NB4 (cell line): ENCODE data around the gene PODXL.

Experiments
- DNase-seq: peaks from one replicate; pipeline ENCODE4 v3.0.0; 2010; ENCODE audit warnings: low read depth
- H3K4me3 ChIP-seq: one replicate; pipeline ENCODE4 v1.5.1; 2011; ENCODE audit warnings: mild to moderate bottlenecking, low read depth, low read length, moderate library complexity
- MAX ChIP-seq: IDR thresholded peaks from 2 replicates; pipeline ENCODE4 v1.6.1; 2011; ENCODE audit warnings: low read depth, low read length
- MYC ChIP-seq: IDR thresholded peaks from 2 replicates; pipeline ENCODE4 v1.6.1; 2011; ENCODE audit warnings: low read depth, low read length
- POLR2A ChIP-seq: IDR thresholded peaks from 2 replicates; pipeline ENCODE4 v1.6.1; 2011; ENCODE audit warnings: mild to moderate bottlenecking; ENCODE audit not compliant: insufficient read length; ENCODE audit errors: extremely low read depth
- TF ChIP-seq, protein P1 (sequence below): IDR thresholded peaks from one replicate; pipeline ENCODE4 v1.5.1; 2012; ENCODE audit warnings: low read depth, low read length

Gene PODXL

GRCh38 chr7:131529179-131529578, 27.2 kb downstream of the PODXL start:
- DNase-seq: no peak
- TF ChIP-seq POLR2A (no peak), MYC (no peak), MAX (no peak)
- TF ChIP-seq, protein P1, sequence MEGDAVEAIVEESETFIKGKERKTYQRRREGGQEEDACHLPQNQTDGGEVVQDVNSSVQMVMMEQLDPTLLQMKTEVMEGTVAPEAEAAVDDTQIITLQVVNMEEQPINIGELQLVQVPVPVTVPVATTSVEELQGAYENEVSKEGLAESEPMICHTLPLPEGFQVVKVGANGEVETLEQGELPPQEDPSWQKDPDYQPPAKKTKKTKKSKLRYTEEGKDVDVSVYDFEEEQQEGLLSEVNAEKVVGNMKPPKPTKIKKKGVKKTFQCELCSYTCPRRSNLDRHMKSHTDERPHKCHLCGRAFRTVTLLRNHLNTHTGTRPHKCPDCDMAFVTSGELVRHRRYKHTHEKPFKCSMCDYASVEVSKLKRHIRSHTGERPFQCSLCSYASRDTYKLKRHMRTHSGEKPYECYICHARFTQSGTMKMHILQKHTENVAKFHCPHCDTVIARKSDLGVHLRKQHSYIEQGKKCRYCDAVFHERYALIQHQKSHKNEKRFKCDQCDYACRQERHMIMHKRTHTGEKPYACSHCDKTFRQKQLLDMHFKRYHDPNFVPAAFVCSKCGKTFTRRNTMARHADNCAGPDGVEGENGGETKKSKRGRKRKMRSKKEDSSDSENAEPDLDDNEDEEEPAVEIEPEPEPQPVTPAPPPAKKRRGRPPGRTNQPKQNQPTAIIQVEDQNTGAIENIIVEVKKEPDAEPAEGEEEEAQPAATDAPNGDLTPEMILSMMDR: no peak
- no peak overlapping the region for H3K4me3 ChIP-seq

DNA sequence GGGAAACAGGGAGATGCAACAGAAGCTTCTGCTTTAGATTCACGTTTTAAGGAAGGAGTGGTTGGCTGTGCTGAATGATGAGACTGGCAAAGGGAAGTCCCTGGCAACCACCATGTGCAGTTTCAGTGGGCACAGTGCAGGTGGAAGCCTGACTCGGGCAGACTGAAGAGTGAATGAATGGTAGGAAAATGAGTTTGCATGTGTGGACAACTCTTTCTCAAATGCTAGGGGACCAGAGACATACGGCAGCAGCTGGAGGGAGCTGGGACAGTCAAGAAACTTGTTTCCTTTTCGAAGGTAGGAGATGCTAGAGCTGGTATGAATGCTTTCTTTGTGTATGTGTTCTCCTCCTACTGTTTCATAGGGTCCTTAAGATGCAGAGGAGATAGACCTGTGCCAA, 29.0 kb downstream of the PODXL start:
- DNase-seq: no peak
- TF ChIP-seq POLR2A (no peak), MAX (no peak), MYC (no peak)
- TF ChIP-seq, protein P1: no peak
- H3K4me3 ChIP-seq: no peak overlapping the region

- TF ChIP-seq, protein P1: no peak
- TF ChIP-seq POLR2A (no peak), MYC (no peak), MAX (no peak)
- DNase-seq: no peak
- no peak overlapping the region for H3K4me3 ChIP-seq
Measured at GRCh38 chr7:131525820-131526219, 30.6 kb downstream of the PODXL start.

DNA sequence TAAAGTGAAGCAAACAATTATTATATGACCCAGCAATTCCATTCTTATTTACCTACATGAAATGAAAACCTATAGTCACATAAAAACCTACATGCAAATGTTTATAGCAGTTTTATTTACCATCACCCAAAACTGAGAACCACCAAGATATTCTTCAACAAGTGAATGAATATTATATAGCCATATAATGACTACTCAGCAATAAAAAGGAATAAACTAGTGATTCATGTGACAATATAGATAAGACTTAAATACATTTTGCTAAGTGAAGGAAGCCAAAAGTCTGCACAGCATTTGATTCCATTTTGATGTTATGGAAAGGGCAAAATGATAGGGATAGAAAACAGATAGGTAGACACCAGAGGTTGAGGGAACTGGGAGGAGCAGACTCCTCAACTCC, 31.7 kb downstream of the PODXL start:
- no peak for TF ChIP-seq MYC
- no peak for TF ChIP-seq POLR2A
- no peak for TF ChIP-seq MAX
- TF ChIP-seq, protein P1: no peak
- DNase-seq: no peak
- no peak overlapping the region for H3K4me3 ChIP-seq

DNA sequence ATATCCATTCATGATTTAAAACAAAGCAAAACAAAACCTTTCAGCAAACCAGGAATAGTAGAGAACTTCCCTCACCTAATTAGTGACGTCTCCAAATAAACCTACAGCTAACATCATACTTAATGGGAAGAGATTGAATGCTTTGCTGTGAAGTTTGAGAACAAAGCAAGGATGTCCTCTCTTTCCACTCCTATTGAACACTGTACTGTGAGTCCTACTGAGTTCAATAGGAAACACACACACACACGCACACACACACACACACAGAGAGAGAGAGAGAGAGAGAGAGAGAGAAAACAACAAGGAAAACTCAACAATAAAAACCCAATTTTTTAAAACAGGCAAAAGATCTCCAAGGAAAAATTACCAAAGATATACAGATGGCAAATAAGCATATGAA, 32.3 kb downstream of the PODXL start:
- no peak overlapping the region for H3K4me3 ChIP-seq
- DNase-seq: no peak
- TF ChIP-seq MYC (no peak), MAX (no peak), POLR2A (no peak)
- TF ChIP-seq, protein P1: no peak

- DNase-seq: no peak
- TF ChIP-seq MYC: no peak
- TF ChIP-seq POLR2A: no peak
- no peak for TF ChIP-seq MAX
- no peak overlapping the region for H3K4me3 ChIP-seq
Measured at GRCh38 chr7:131522325-131522930, 34.0 kb downstream of the PODXL start.
